Measurements from ENCODE around the gene ACE. TPM values are rescaled to one million over a fixed set of nuclear protein-coding genes. Genes with fewer than 3 reads are reported as not detected.

Gene ACE
- total RNA-seq, 1 experiment from 2014 or later: 5.4 TPM

DNA sequence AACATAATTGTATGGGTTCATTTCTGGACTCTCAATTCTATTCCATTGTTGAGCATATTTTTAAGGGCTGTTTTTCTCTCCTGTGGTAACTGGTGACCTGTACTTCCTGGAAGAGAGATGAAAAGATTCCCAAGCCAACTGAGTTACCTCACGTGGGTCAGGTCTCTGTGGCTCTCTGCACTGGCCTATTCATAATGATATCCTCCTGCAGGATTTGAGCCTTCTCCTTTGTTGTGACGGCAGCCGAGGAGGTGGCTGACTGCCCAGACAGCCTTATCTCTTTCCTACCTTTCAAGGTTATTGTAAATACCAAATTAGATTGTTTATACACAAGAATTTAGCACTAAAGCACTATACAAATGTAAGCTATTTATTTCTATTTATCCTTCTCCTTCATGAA, 2.7 kb upstream of the ACE start:
- H3K14ac ChIP-seq (ENCODE audit: insufficient read depth, low read length): no peak overlapping the region
- no peak overlapping the region for H3K9ac ChIP-seq (ENCODE audit: extremely low read depth, insufficient read length, low read length)
- peaks cover 13% of the 10 kb centered on the region for H3K23me2 ChIP-seq (ENCODE audit: insufficient read length, low read depth, low read length, poor library complexity, severe bottlenecking)
- H3K4me2 ChIP-seq (ENCODE audit: insufficient read depth, insufficient read length, low read length): no peak overlapping the region
- H4K91ac ChIP-seq (ENCODE audit: insufficient read length, low read depth, low read length): no peak overlapping the region
- no peak overlapping the region for H3K4me3 Mint-ChIP-seq
- TF ChIP-seq, protein P1, sequence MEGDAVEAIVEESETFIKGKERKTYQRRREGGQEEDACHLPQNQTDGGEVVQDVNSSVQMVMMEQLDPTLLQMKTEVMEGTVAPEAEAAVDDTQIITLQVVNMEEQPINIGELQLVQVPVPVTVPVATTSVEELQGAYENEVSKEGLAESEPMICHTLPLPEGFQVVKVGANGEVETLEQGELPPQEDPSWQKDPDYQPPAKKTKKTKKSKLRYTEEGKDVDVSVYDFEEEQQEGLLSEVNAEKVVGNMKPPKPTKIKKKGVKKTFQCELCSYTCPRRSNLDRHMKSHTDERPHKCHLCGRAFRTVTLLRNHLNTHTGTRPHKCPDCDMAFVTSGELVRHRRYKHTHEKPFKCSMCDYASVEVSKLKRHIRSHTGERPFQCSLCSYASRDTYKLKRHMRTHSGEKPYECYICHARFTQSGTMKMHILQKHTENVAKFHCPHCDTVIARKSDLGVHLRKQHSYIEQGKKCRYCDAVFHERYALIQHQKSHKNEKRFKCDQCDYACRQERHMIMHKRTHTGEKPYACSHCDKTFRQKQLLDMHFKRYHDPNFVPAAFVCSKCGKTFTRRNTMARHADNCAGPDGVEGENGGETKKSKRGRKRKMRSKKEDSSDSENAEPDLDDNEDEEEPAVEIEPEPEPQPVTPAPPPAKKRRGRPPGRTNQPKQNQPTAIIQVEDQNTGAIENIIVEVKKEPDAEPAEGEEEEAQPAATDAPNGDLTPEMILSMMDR (conservative IDR thresholded peaks at IDR 0.05): no peak
- H2BK120ac ChIP-seq (ENCODE audit: low read depth, low read length, poor library complexity, severe bottlenecking): no peak overlapping the region
- H2BK12ac ChIP-seq (ENCODE audit: insufficient read length, low read depth, low read length): no peak overlapping the region
- H3K27ac Mint-ChIP-seq: no peak overlapping the region
- H3K9me3 Mint-ChIP-seq: no peaks in the 10 kb centered on the region
- H2BK20ac ChIP-seq (ENCODE audit: low read depth, low read length, poor library complexity, severe bottlenecking): no peak overlapping the region
- no peak overlapping the region for H2AK5ac ChIP-seq (ENCODE audit: insufficient read length, low read length)
- no peak overlapping the region for H3K56ac ChIP-seq (ENCODE audit: insufficient read length, low read depth, low read length)
- H3T11ph ChIP-seq (ENCODE audit: low read length): no peak overlapping the region
- peaks cover 19 to 30% of the 10 kb centered on the region in 2 experiments for H3K4me1 Mint-ChIP-seq
- no peak for DNase-seq
- H3K79me2 ChIP-seq (ENCODE audit: insufficient read depth, low read length): no peaks in the 10 kb centered on the region
- no peak overlapping the region for H3K4ac ChIP-seq (ENCODE audit: low read depth, low read length)
- no peak overlapping the region for H3K18ac ChIP-seq (ENCODE audit: insufficient read length, low read depth, low read length)
- H3K27ac ChIP-seq (ENCODE audit: insufficient read length, low read depth, low read length): no peak overlapping the region
- H3K23ac ChIP-seq (ENCODE audit: insufficient read length, low read depth, low read length): no peak overlapping the region
- H3K36me3 Mint-ChIP-seq (ENCODE audit: insufficient read depth in 1 of 3, low read depth in 3 of 3): no peaks in the 10 kb centered on the region
- peaks cover 53% of the 10 kb centered on the region for H3K27me3 Mint-ChIP-seq (ENCODE audit: low read depth)
- no peaks in the 10 kb centered on the region for H3K79me1 ChIP-seq (ENCODE audit: insufficient read depth, low read depth, low read length, poor library complexity, severe bottlenecking)
- no peaks in the 10 kb centered on the region; the same call in 1 of the 2 replicates for H3K27me3 ChIP-seq (ENCODE audit: insufficient read depth, low read length)
- H2BK5ac ChIP-seq (ENCODE audit: insufficient read length, low read length): no peak overlapping the region
- H3K9me3 ChIP-seq (ENCODE audit: control insufficient read depth, low read depth, low read length): no peaks in the 10 kb centered on the region
- H4K20me1 ChIP-seq (ENCODE audit: control insufficient read depth, insufficient read depth, insufficient read length): no peaks in the 10 kb centered on the region
- H3K4me1 ChIP-seq (ENCODE audit: insufficient read depth, low read length): no peaks in the 10 kb centered on the region; the same call in 1 of the 2 replicates
- no peak overlapping the region for H4K5ac ChIP-seq (ENCODE audit: insufficient read length, low read depth, low read length)
- WGBS (ENCODE audit: extremely low coverage, insufficient read length, low lambda C conversion rate): no CpG with 5 or more reads among the region's 3 CpGs
- H2BK15ac ChIP-seq (ENCODE audit: low read depth, low read length): no peak overlapping the region
- H4K8ac ChIP-seq (replicated peaks; ENCODE audit: insufficient read length, low read depth, low read length): no peak overlapping the region
- H2AFZ ChIP-seq (ENCODE audit: low read length): no peak overlapping the region

Measured in H9 (cell line).